GM12892 (cell line): ENCODE measurements around the gene TLNRD1.

Experiments used
- POLR2A ChIP-seq: IDR thresholded peaks from 2 replicates; pipeline ENCODE4 v1.6.1; 2011; ENCODE audit warnings: low read depth, low read length, control low read depth
- POLR2AphosphoS5 ChIP-seq: IDR thresholded peaks from 2 replicates; pipeline ENCODE4 v1.6.1; 2011; ENCODE audit warnings: low read depth, low read length, control low read depth

GRCh38 chr15:80953953-80954778 is 46.6 kb upstream of the TLNRD1 start:
- TF ChIP-seq POLR2A (no peak), POLR2AphosphoS5 (no peak)
